Subcutaneous adipose tissue (tissue), 4 donors: ENCODE measurements around the gene KRT12. TPM values are rescaled to one million over a fixed set of nuclear protein-coding genes. Genes with fewer than 3 reads are reported as not detected.

ENCODE experiments used
- CTCF ChIP-seq: fragments of 450-650 bp; IDR thresholded peaks from one replicate; pipeline ENCODE4 v1.5.1; 2016; ENCODE audit warnings: low read depth, mild to moderate bottlenecking, control low read depth, antibody characterized with exemption, moderate library complexity
- total RNA-seq, 4 donors: library from RNA; depleted of rRNA; stranded (reverse); fragments of >200 nt; gene quantifications; one replicate each; pipeline ENCODE4 v1.1.0, GENCODE V29; 2016

KRT12 gene
- total RNA-seq, 4 donors from 2014 or later = 1.2 TPM; not detected in 3

GRCh38 chr17:40871316-40871715 is 4.3 kb upstream of the KRT12 start:
- no peak for TF ChIP-seq CTCF

- no peak for TF ChIP-seq CTCF
Measured at GRCh38 chr17:40870136-40870535, 3.1 kb upstream of the KRT12 start.

DNA sequence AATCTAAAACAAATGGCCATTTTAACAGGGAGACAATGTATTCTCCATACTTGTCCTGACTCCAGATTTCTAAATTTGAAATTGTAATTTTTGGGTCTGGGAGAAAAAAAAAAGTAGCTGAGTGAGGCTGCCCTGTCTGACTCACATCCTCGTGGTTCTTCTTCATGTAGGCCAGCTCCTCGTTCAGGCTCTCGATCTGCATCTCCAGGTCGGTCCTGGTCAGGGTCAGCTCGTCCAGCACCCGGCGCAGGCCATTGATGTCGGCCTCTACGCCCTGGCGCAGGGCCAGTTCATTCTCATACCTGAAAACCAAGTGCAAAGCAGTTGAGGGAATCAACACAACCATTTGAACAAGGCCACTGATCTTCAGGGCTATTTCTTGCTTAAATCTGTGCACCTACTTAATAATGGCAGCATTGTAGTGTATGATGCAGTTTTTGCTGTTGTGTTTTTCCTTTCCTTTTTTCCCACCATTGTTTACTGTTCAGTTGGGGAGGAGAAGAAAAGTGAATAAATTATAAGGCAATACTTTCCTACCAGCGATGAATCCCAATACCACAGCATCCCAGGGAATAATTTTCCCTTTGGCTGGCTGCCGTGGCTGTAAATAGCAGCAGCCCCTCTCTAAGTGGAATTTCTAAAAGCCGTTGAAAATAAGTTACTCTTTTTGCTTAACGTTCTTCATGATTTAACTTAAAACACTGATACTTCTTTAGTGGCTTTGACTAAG is 2.2 kb downstream of the KRT12 start:
- TF ChIP-seq CTCF = no peak

- TF ChIP-seq CTCF = no peak
Measured at GRCh38 chr17:40862985-40863733, 3.9 kb downstream of the KRT12 start.

- no peak for TF ChIP-seq CTCF
Measured at GRCh38 chr17:40859536-40859935, 7.5 kb downstream of the KRT12 start.

GRCh38 chr17:40857535-40857934 is 9.5 kb downstream of the KRT12 start:
- no peak for TF ChIP-seq CTCF

- no peak for TF ChIP-seq CTCF
Measured at GRCh38 chr17:40854175-40854814, 12.7 kb downstream of the KRT12 start.
